ENCODE measurements around the gene RARS1.
"Not testable (repeated sequence)": the region's sequence is repeated elsewhere in the genome, so short reads cannot be mapped to it uniquely, and the experiment has no call there.

RARS1 gene

GRCh38 chr5:168481330-168481788 lies 4.9 kb upstream of the RARS1 start:
- DNase-seq, result no peak

DNA sequence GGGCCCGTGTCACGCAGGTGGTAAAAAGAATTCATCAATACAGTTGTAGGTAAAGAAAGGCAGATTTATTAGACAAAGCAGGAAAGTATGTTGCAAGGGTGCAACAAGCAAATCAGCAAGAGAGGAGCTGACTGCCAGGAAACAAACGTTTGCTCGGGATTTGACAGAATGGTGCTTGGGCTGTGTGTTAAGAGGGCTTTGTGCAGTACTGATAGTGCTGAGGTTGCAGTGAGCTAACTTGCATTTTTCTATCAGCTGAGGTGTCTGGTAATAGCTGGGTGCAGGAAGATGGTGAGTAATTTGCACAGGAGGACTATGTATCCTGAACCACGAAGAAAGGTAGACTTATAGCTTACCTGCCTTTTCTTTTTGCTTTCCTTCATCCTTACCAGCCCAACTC lies 3.9 kb upstream of the RARS1 start:
- no peak for DNase-seq

DNA sequence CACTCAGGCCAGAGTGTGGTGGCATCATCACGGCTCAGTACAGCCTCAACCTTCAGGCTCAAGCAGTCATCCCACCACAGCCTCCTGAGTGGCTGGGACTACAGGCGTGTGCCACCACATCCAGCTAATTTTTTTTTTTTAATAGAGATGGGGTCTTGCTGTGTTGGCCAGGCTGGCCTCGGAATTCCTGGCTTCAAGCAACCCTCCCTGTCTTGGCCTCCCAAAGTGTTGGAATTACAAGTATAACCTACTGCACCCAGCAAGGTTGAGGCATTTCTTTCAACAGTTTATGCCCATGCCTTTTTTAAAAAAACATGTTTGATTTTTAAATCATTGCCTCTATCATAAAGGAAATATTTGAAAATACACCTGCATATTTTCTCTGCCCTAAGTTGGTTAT lies 2.8 kb downstream of the RARS1 start:
- DNase-seq, result no peak

DNA sequence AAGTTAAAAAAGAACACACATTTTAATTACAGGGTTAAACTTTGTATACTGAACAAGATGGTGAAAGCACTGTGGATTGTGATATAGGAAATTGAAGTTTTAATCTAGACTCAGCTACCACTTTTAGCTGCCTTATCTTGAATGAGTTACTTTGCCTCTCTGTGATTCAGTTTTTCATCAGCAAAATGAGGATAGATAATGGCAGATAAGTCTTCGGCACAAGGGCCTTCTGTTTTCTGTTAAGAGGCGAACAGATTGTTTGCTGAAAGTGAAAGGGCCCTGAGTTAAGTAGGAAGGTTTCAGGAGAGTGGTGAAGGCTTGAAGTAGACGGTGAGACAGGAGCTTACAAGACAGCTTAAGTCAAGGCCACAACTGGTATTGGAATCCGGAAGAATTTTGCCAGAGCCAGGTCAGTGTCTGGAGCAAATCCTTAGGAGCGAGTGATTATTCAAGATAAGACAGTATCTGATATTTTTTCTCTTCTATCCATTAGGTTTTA lies 7.8 kb downstream of the RARS1 start:
- DNase-seq, result no peak

DNA sequence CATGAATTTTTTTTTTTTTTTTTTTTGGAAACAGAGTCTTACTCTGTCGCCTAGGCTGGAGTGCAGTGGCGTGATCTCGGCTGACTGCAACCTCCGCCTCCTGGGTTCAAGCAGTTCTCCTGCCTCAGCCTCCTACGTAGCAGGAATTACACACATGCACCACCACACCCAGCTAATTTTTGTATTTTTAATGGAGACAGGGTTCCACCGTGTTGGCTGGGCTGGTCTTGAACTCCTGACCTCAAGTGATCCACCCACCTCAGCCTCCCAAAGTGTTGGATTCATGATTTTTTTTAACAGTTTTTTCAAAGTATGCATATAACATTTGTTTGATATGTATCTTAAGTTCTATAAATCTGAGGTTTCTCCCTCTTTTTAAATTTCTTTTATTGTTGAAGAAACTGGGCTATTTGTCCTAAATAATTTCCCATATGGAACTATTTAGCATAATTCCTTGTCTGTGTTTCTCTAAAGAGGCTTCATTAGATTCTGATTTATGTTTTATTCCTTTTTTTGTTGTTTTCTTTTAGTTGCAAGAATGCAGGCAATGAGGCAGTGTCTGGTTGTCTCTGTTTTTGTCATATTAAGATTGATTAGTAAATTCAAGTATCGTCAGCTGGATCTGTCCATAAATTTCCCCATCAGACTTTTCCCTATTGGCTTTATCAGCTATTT lies 16.4 kb downstream of the RARS1 start:
- no peak for DNase-seq

DNA sequence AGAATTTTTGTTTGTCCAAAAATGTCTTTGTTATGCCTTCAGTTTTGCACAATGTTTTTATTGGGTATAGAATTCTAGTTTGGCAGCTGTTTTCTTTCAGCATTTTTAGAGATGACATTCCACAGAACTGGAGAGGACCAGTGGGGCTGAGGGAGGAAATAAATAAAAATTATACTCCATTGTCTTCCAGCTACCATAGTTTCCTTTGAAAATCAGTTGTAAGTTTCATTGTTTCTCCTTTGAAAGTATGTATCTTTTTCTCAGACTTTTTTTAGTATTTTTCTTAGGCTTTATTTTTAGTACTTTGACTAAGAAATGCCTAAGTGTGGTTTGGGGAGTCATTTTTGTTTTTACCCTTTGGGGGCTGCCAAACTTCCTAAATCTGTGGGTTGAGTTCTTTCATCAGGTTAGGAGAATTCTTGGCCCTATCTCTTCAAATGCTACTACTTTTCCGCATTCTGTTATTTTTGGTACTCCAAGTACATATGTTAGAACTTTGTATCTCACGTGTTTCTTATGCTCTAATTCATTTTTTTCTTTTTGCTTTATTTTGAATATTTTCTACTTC lies 27.7 kb downstream of the RARS1 start:
- DNase-seq, result no peak

GRCh38 chr5:168525856-168526255 lies 39.6 kb downstream of the RARS1 start:
- no peak for DNase-seq

DNA sequence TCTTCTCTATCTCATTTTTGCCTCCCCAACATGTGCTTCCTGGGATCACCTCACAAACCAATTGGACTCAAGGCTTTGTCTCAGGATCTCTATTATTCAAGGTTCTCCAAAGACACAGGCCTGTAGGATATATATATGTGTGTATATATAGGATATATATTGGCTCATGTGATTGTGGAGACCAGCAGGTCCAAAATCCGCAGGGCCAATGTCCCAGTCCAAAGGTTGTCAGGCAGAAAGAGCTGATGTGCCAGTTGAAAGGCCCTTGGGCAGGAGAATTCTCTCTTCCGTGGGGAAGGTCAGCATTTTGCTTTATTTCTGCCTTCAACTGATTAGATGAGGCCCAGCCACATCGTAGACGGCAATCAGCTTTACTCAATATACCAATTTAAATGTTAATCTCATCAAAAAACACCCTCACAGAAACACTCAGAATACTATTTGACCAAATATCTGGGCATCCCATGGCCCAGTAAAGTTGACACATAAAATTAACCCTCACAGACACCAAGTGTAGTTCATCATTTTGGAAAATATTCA lies 41.6 kb downstream of the RARS1 start:
- no peak for DNase-seq

- DNase-seq, result no peak
These were observed 42.5 kb downstream of the RARS1 start, which contains the start of gene FBLL1 for GRCh38 chr5:168528521-168529373. FBLL1 (plus strand) TSS chr5:168529305; CDS start chr5:168529505, 200 bp downstream.

DNA sequence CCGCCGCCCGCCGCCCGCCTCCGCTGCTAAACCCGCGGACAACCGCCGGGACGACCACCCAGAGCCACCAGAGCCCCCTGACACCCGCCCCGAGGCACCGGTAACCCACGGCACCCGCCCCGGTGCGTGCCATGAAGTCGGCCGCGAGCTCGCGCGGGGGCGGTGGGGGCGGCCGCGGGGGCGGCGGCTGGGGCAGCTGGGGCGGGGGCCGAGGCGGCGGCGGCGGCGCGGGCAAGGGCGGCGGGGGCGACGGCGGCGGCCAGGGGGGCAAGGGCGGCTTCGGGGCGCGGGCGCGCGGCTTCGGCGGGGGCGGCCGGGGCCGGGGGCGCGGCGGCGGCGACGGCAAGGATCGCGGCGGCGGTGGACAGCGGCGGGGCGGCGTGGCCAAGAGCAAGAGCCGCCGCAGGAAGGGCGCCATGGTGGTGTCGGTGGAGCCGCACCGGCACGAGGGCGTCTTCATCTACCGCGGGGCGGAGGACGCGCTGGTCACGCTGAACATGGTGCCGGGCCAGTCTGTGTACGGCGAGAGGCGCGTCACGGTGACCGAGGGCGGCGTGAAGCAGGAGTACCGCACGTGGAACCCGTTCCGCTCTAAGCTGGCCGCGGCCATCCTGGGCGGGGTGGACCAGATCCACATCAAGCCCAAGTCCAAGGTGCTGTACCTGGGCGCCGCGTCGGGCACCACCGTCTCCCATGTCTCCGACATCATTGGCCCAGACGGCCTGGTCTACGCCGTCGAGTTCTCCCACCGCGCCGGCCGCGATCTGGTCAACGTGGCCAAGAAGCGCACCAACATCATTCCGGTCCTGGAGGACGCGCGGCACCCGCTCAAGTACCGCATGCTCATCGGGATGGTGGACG lies 43.3 kb downstream of the RARS1 start:
- DNase-seq, result peak; percentile 9

- no peak for DNase-seq
These were observed 44.4 kb downstream of the RARS1 start for GRCh38 chr5:168530621-168531150.

DNA sequence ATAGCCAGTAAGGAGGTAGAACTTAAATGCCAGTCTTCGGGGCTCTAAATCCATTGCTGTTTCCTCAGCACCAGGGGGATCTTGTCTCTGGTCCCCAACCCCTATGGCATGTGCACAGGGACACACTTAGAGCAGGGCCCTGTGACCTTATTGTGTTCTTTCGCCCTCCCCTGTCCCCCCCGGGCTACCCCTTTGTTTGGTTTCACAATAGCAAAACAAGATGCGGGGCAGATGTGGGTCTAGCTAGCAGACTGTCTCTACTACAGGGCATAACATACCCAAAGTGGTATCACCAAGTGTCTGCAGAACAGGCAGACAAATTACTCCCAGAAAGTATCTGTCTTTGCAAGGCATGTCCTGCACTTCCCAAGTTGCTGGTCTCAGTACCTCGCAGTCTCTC lies 44.9 kb downstream of the RARS1 start:
- DNase-seq, result no peak

- DNase-seq, result no peak
These were observed 46.0 kb downstream of the RARS1 start for GRCh38 chr5:168531987-168532864.

GRCh38 chr5:168534351-168534750 lies 48.1 kb downstream of the RARS1 start:
- not testable (repeated sequence) for DNase-seq

- no peak for DNase-seq
These were observed 50.9 kb downstream of the RARS1 start for GRCh38 chr5:168537176-168537575.

DNA sequence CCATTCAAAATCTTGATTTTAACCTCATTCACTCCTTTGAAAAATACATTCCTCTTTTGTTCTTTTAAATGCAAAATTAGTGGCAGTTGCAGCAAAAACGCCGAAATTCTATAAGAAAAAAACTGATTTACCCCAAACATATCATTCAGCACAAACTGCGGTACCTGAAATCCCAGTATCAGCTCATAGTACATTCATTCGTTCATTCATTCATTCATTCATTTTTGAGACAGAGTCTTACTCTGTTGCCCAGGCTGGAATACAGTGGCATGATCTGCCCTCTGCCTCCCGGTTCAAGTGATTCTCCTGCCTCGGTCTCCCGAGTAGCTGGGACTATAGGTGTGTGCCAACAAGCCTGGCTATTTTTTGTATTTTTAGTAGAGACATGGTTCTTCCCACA lies 63.3 kb downstream of the RARS1 start:
- DNase-seq, result no peak

DNA sequence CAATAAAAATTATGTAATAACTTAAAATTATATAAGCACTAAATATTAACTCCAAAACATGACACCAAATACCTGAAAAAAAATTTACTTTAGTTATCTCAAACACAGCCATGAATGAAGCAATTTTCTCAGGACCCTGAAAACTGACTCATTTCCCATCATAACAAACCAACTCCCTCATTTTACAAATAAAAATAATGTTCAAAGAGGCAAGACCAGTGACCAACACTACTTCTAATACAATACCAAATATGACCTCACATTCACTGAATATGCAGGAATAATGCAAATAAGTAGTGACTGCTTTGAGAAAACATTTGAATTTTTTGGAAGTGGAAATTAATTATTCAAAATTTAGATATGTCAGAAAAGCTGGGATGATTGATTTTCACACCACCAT lies 64.4 kb downstream of the RARS1 start:
- no peak for DNase-seq

DNA sequence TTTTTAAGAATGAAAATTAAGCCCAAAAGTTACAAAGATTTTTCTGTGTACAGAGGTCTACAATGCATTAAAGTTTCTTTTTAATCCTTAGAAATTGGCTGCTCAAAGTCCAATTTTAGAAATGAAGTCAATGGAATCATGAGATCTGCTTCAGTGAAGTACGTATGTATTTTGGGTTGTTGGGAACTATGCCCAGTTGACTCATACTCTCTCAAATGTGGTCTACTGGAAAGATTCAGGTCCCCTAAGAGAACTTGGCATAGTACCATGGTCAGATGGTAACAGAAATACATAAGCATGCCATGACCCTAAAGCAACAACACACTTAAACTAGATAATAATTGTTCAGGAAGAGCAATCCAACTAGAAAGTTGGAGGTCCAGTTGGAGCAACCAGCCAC lies 65.9 kb downstream of the RARS1 start:
- no peak for DNase-seq

DNA sequence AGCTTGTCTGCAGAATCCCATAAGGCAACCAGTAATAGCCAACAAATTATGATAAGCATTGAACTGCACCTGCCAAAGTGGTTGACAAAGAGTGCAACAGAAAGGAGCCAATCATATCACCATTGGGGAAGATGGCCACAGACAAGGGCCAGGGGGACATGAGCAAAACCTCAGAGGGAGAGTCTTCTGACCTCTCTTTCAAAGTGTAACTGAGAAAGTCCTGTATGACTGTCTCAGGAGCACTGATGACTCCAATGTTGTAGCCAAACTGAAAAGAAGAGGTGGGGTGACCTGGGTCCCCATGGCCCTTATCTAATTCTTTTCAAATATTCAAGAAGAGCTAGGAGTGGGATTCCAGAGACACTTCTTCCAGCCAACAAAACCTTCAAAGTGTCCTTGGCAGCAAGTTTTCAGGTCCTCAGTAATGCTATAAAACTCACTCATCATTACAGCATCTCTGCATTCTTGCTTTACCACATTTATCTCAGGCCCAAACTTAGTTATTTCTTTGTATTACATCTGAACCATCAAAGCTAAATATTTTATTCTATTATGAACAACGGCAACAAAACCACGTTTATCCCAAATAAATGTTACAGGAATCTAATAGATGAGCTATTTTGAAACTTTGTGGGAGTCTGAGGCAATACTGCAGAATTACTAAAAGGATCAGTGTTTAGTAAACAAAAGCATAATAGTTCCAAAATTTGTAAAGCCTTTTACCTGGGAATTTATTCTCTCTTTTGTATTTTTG lies 67.3 kb downstream of the RARS1 start:
- no peak for DNase-seq

GRCh38 chr5:168557389-168557788 lies 71.1 kb downstream of the RARS1 start:
- no peak for DNase-seq

All from activated T-cell treated with anti-CD3 and anti-CD28 coated beads for 4 hours (primary cell).